Measurements from ENCODE around the gene HOXD8. TPM values are rescaled to one million over a fixed set of nuclear protein-coding genes. Genes with fewer than 3 reads are reported as not detected.
A peak's percentile ranks its signal among the peaks of the same experiment; 100 is the strongest.

HOXD8 gene
- polyA plus RNA-seq, 1 of the 3 experiments (the other 2 are of a cell fraction): 6.4 TPM

DNA sequence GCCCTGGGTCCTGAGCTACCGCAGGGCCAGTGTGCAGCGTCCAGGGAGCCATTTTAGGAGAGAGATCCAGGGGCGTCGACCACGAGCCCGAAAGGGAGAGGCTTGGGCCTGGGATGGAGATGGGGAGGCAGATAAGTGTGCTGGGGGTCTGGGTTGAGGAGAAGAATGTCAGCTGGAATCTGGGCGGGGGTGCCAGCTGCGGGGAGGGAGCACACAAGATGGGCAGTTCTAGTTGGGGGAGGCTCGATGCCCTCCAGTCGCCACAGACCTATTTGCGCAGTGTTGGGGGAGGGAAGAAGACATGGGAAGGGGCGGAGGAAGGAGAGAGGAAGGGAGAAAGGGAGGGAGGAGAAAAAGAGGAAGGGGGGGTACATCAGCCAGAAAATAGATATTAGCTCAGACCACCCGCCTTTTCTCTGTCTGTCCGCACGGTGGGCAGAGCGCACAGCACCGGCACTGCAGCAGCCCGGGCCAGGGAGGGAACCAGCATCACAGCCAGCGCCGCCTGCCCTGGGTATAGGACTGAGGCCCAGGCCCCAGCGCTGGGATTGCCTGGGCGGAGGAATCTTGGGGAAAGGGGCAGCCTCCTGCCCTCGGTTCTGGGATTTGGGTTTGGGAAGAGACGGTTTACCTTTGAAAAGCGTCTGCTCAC lies 24.3 kb upstream of the HOXD8 start:
- Histone ChIP-seq H3K9me3 (no peaks in the 10 kb centered on the region), H3K9ac (no peak overlapping the region), H3K4me1 (ENCODE audit: control insufficient read depth in 1 of 2, insufficient read depth in 2 of 2, low read depth in 1 of 2, low read length in 1 of 2) (peaks cover 0 to 13% of the 10 kb centered on the region in 2 experiments; a peak in 2 of 4 replicates), H3K36me3 (replicated peaks in 1 of 2; ENCODE audit: control insufficient read depth in 1 of 2, insufficient read depth in 2 of 2, low read length in 1 of 2) (no peaks in the 10 kb centered on the region), H2AFZ (ENCODE audit: low read depth) (no peak overlapping the region), H3K4me3 (ENCODE audit: low read depth in 2 of 2, low read length in 1 of 2) (peak overlapping the region; percentile 32 to 54; a peak in 3 of 4 replicates), H3K79me2 (ENCODE audit: insufficient read depth) (no peaks in the 10 kb centered on the region), H3K9me2 (no peaks in the 10 kb centered on the region), H4K20me1 (ENCODE audit: insufficient read depth) (no peaks in the 10 kb centered on the region), H3K27me3 (ENCODE audit: insufficient read depth) (peaks cover 86% of the 10 kb centered on the region), H3F3A (replicated peaks; ENCODE audit: insufficient read depth) (peaks cover 11% of the 10 kb centered on the region), H3K27ac (ENCODE audit: low read depth in 2 of 2, low read length in 1 of 2) (no peak overlapping the region), H3K4me2 (peak overlapping the region; percentile 76; the same call in 1 of the 2 replicates)
- ChIA-PET POLR2A (no interaction called here), CTCF (interaction anchor here (0.8 to 17.7 kb wide), 14 partner anchors 9 to 1405 kb away, joined by 3 to 264 read pairs (median 4); partner anchors contain the start of genes HOXD10, HOXD12, HOXD13 and HOXD9)
- TF ChIP-seq ZBTB33 (IDR thresholded peaks at IDR 0.05; ENCODE audit: borderline replicate concordance, low read depth) (no peak), FOXM1 (IDR thresholded peaks at IDR 0.05; ENCODE audit: low read depth) (no peak), TCF12 (IDR thresholded peaks at IDR 0.05) (no peak), MEF2A (IDR thresholded peaks at IDR 0.05; ENCODE audit: borderline replicate concordance, low read depth) (no peak), PBX3 (IDR thresholded peaks at IDR 0.05) (no peak), SIN3A (IDR thresholded peaks at IDR 0.05; ENCODE audit: borderline replicate concordance, low read depth, low read length) (no peak), FOXJ3 (CRISPR knock-in tag; IDR thresholded peaks at IDR 0.05) (no peak), MAX (IDR thresholded peaks at IDR 0.05; ENCODE audit: low read depth) (no peak), FOSL2 (IDR thresholded peaks at IDR 0.05; ENCODE audit: borderline replicate concordance, low read depth) (no peak), NFIC (IDR thresholded peaks at IDR 0.05; ENCODE audit: borderline replicate concordance) (no peak), EZH2phosphoT487 (IDR thresholded peaks at IDR 0.05; ENCODE audit: borderline replicate concordance, low read depth) (no peak), JUND (IDR thresholded peaks at IDR 0.05) (no peak), NRF1 (IDR thresholded peaks at IDR 0.05; ENCODE audit: low read depth, low read length) (no peak)
- 45% methylated on average over 25 of the region's 25 CpGs for WGBS (ENCODE audit: low lambda C conversion rate)
- no peak for DNase-seq

Measured in SK-N-SH (cell line).